ENCODE results near the gene CD28.
"Not testable (repeated sequence)": the region's sequence is repeated elsewhere in the genome, so short reads cannot be mapped to it uniquely, and the experiment has no call there.

CD28 gene

GRCh38 chr2:203748331-203749126 lies 42.1 kb downstream of the CD28 start:
- DNase-seq (ENCODE audit: low spot score): no peak

GRCh38 chr2:203750346-203751068 lies 44.1 kb downstream of the CD28 start:
- no peak for DNase-seq (ENCODE audit: low spot score)

GRCh38 chr2:203751685-203752271 lies 45.3 kb downstream of the CD28 start:
- no peak for DNase-seq (ENCODE audit: low spot score)

- DNase-seq (ENCODE audit: low spot score): no peak
Observed at GRCh38 chr2:203756161-203756560, 49.7 kb downstream of the CD28 start.

- no peak for DNase-seq (ENCODE audit: low spot score)
Observed at GRCh38 chr2:203758841-203759689, 52.6 kb downstream of the CD28 start.

- no peak for DNase-seq (ENCODE audit: low spot score)
Observed at GRCh38 chr2:203759690-203760365, 53.4 kb downstream of the CD28 start.

GRCh38 chr2:203761121-203761520 lies 54.7 kb downstream of the CD28 start:
- DNase-seq (ENCODE audit: low spot score): no peak

- no peak for DNase-seq (ENCODE audit: low spot score)
Observed at GRCh38 chr2:203763241-203763937, 57.0 kb downstream of the CD28 start.

- DNase-seq (ENCODE audit: low spot score): no peak
Observed at GRCh38 chr2:203763938-203764664, 57.7 kb downstream of the CD28 start.

GRCh38 chr2:203772456-203773165 lies 66.2 kb downstream of the CD28 start:
- DNase-seq (ENCODE audit: low spot score): no peak

GRCh38 chr2:203774760-203775159 lies 68.3 kb downstream of the CD28 start:
- no peak for DNase-seq (ENCODE audit: low spot score)

- no peak for DNase-seq (ENCODE audit: low spot score)
Observed at GRCh38 chr2:203775684-203776083, 69.2 kb downstream of the CD28 start.

GRCh38 chr2:203777030-203777429 lies 70.6 kb downstream of the CD28 start:
- DNase-seq (ENCODE audit: low spot score): no peak

GRCh38 chr2:203779477-203780073 lies 73.1 kb downstream of the CD28 start:
- DNase-seq (ENCODE audit: low spot score): not testable (repeated sequence)

- no peak for DNase-seq (ENCODE audit: low spot score)
Observed at GRCh38 chr2:203780231-203780630, 73.8 kb downstream of the CD28 start.

- no peak for DNase-seq (ENCODE audit: low spot score)
Observed at GRCh38 chr2:203781151-203781550, 74.7 kb downstream of the CD28 start.

- DNase-seq (ENCODE audit: low spot score): peak; percentile 72
Observed at GRCh38 chr2:203782262-203782976, 76.0 kb downstream of the CD28 start.

- DNase-seq (ENCODE audit: low spot score): no peak
Observed at GRCh38 chr2:203783496-203784203, 77.2 kb downstream of the CD28 start.
